ENCODE data around the gene NECTIN4.
"Not testable (repeated sequence)": the region's sequence is repeated elsewhere in the genome, so short reads cannot be mapped to it uniquely, and the experiment has no call there.

Gene NECTIN4

DNA sequence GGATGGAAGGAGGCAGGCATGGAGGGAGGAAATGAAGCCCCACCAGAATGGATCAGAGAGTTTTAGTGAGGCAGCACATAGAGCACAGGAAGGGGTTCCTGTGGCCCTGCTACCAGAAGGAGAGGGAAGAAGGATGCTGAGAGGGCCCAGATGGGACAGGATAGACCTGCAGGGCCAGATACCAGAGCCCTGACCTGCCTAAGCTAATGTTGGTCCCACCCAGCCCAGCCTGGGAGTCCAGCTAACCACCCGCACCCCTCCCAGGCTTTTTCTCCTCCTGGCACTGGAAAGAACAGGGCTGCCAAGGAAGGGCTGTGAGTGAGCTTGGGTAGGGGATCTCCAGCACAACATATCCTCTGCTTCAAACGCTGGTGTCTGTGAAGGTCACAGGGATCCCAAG, 6.9 kb downstream of the NECTIN4 start:
- DNase-seq (ENCODE audit: low read depth in 2 of 2) = no peak

DNA sequence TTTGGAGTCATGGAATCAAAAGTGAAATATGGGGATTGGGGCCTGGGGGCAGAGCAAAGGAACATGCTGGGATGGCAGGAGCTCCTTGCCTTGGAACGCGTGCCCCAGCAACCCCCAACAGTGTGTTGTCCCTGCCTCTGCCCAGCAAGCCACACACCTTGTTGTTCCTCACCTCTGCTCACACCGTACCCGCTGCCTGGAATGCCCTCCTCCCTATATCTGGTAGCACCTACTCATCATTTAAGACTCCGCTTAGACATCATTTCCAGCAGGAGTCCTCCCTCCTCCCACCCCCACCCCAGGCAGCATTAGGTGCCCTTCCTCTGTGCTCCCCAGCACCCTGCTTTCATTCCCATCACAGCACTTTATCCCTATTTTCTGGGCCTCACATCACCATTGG, 7.8 kb downstream of the NECTIN4 start:
- DNase-seq (ENCODE audit: low read depth in 2 of 2) = no peak

DNA sequence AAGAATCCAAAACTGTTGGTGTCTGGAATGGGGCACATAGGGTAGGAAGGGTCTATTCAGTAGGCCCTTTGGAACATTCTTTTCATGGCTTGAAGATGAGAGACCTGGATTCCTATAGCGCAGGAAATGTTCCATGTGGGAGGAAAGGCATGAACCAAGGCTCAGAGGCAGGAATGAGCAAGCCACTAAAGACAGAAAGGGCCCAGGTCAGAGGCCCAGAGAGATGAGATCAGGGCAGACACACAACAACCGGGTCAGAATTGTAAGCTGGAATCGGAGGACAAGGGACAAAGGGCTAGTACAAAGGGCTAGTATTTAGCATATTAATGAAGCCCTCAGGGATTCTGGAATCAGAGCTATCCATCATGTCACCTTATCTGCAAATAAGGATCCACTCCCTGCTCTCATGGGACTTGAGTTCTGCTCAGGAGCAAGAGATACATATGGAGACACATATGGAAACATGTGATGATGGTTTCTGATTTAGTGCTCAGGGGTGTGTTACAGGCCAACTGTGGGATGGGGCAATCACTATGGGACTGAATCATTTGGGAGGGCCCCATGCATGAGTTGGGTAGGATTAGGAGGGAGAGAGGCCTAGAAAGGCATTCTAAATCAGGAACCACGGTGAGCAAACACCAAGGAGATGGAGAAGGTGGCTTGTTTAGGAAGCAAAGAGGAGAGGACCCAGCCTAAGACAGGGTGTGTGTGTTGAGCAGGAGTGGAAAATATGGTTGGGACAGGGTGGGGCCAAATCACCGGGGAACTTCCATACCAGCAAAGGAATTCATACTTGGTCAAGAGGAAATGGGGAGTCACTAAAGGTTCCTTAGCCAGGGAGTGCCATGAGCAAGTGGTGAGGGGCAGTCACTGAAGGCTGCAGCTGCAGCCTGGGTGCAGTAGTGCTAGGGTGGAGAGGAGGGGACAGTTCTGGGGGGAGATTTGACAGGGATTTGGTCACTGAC, 8.6 kb downstream of the NECTIN4 start:
- no peak for DNase-seq (ENCODE audit: low read depth in 2 of 2)

DNA sequence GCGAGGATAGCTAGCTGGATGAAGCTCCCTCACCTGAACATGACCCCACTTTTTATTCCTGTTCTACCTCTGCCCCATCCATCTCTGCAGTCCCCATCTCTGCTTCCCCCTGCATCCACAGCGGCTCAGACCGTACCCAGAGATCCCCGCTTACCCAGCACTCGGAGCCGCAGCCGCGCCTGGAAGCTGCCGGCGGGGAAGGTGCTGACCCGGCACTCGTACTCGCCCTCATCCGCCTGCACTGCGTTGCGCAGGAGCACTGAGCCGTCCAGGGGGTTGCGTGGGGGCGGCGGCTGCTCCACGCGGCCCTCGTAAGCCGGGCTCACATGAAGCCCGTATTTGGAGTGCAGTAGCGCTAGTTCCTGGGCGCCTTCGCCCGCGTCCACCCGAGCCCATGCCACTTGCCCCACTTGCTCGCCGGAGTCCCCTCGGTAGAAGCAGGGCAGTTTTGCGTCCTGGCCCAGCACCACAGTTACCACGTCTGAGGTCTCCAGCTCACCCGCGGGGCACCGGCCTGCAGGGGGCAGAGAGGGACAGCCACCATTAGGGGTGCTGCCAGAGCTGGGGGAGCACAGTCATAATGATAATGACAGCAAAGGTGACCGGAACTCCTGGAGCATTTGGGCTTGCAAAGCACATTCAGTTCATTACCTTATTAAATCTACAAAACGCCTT, 9.8 kb downstream of the NECTIN4 start:
- DNase-seq (ENCODE audit: low read depth in 2 of 2) = no peak

DNA sequence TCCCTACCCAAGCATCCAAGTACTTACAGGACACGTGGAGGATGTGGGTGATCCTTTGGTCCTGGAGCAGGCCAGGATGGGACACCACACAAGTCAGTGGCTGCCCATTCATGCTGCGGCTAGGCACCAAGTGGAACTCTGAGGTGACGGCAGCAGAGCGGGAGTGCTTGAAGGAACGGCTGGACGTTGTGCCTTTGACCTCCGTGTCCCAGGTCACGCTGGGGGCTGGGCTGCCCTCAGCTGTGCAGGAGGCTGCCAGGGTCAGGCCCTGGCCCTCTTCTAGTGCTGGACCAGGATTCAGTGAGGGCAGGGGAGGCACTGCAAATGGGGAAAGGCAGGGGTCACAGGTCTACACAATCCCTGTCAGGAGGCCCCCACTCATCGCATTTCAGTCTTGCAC, 11.9 kb downstream of the NECTIN4 start:
- no peak for DNase-seq (ENCODE audit: low read depth in 2 of 2)

DNA sequence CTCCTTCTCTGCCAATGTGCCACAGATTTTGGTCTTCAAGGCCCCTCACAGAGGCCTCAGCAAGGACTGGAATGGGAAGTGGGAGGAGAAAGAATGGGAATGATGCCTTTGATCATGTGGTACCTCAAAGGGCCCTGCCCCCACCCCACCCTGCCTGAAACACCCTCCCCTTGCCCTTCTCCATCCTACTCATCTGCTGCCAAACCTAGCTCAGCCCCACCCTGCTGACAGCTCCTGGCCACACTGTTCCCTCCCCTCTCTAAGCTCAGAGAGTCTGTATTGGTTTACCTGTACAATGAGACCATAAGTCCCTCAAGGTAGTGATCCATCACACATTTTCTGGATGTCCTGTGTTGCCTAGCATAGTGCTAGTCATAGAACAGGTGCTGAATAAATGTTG, 12.9 kb downstream of the NECTIN4 start:
- no peak for DNase-seq (ENCODE audit: low read depth in 2 of 2)

DNA sequence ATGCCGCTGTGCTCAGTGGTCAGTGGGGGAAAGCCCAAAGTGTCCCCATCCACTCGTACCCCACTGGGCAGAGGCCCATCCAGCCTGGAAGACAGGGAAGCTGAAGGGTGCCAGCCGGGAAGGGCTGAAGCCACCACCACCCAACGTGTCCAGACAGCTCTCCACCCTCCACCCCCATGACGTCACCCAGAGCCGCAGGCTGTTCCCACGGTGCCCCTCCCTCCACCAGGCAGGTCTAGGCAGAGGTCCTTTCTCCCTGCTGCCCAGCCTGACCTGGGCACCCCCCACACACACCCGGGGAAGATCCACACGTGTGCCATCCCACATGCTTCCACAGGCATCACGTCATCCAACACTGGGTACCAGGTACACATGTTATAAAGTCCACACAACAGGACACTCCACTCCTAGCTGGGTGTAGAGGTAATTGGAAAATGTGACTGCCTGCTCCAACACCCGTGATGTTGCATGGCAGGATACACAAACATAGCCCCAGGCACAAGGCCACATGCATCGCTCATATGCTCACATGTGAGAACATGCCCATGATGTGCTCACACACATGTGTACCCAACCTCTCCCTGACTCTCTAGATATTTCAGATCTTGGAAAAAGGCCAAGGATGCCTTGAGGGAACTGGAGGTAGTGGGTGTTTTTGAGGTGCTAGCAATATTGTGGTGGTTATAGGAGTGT, 14.5 kb downstream of the NECTIN4 start:
- DNase-seq (ENCODE audit: low read depth in 2 of 2) = no peak

DNA sequence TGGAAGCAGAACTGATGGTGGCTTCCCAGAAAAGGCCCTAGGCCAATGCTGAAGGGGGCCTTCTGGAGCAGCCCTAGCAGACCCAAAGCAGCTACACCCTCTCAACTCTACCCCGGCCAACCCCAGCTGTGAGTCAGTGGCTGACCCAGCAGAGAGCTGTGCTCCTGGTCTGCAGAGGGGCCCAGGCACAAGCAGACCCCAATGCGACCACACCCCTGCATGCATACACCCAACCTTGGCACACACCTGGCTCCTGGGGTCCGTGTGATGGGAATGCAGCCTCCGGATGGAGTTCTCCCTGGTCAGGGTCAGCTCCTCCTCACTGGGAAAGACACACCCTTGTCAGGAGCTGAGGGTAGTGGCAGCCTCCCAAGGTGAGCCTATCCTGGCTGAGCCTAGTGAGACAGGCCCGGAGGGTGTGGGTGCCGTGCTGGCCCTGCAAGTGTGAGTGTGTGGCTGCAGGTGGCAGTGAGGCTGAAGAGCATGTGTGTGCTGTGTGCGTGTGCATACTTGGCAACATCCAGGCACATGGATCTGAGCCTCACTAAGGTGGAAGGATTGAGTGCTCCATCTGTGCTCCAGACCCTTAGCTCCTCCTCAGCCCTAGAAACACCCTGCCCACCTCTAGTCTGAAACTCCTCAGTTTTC, 15.8 kb downstream of the NECTIN4 start:
- no peak for DNase-seq (ENCODE audit: low read depth in 2 of 2)

DNA sequence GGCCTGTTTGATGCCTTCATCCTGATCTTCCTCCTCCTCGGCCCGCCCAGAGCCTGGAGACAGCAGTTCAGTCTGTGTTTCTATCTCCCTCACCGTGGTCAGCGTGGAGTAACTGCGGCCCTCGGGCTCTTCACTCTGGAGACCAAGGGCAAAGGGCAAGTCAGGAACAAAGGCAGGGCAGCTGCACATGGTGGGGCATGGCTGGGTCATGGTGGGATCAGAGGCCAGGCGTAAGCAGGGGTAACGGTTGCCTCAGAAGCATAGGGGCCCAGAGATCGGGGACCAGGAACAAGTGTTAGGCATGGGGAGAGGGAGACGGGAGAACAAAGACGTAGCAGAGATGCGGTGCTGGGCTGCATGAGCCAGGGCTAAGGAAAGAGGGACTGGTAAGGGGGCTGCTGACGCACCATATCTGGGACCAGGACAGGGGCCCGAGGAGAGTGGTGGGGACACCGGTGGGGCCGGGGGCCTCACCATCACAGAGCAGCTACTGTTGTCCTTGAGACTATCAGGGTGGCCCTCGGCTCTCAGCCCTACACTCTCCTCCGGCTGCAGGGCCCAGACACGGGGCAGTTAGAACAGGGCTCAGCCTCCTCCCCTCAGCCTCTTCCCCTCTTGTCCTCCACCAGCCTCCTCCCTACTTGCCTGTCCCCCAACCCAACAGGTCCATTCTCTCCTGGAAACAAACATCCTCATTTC, 16.5 kb downstream of the NECTIN4 start:
- DNase-seq (ENCODE audit: low read depth in 2 of 2) = no peak

DNA sequence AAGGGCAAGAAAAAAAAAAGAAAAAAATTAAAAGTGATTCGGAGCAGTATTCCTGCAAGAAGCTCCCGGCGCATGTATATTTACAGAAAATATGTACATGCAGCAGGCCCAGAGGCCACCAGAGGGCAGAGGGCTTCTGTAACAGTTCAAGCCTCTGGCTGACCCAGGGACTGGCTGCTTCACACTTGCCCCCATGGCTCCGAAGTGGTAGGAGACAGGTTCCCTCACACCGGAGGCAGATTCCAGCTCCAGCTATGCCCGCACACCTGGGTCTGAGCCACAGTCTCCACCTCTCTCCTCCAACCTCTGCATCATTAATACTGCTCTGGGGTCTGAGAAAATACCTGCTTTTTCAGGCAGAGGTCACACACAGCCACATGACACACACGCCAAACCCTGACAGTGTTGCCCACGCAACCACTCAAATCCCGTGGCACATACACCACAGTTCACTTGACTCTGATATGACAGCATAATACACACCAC, 17.4 kb downstream of the NECTIN4 start:
- no peak for DNase-seq (ENCODE audit: low read depth in 2 of 2)

DNA sequence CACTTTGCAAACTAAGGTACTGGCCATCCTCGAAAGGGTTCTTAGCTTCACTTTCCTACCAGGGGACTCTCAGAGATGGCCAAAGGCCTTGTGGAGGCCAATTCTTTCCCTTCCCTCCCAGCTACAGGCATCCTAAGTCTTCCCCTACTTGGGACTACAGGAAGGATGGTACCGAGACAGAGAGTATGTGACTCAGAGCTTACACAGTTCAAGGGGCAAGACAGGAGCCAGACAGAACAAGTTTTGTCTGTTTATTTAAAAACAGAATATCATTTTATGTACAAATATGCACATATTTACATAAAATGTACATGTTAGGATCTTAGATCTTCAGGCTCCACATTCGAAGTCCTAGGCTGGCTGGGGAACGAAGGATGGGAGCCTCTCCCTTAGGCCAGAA, 18.6 kb downstream of the NECTIN4 start:
- no peak for DNase-seq (ENCODE audit: low read depth in 2 of 2)

DNA sequence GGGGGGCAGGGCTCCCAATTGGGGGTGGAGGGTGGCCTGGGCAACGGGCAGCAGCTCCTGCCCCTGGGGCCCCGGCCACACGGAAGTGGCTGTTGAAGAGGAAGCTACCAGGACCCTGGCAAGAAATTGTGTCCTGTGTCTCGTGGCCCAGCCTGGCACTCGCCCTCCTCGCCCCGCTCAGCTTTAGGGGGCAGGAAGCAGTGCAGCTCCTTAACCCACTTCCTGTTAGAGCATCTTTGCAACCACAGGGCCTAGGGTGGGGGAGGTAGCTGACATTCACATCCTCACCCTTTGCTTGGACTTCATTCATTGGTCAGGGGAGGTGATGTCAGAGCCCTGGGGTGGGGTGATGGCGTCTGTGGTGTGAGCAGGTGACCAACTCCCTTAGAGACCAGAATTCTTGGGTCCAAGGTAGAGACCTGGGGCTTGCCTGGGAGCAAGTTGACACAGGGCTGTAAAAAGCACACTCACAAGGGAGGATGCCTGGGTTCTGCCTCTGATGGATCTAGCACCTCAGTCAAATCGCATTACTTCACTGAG, 19.6 kb downstream of the NECTIN4 start, which contains the start of gene ARHGAP30:
ARHGAP30 (minus strand) TSS at position 161 of the 540 bp plus-strand sequence. CDS start 267 bp downstream, outside the sequence.
- peak; percentile 59 to 63 for DNase-seq (ENCODE audit: low read depth in 2 of 2)

DNA sequence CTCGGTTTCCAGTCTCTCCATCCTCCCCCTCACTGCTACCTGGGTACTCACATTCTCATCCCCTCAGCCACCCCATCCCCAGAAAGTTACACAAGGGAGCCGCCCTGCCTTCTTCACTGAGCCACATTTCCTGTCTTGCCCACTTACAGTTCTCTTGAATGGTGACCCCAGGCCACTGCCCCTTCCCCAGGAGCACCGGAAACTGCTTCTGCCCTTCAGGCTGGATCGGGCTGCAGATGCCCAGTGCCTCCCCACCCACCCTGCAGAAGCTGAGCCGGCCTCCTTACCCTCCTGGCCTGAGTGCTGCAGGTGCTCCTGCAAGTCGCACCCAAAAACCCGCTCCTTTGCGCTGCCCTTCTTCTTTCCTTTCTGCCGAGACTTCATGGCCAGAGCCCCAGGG, 20.1 kb downstream of the NECTIN4 start:
- DNase-seq (ENCODE audit: low read depth in 2 of 2) = no peak

DNA sequence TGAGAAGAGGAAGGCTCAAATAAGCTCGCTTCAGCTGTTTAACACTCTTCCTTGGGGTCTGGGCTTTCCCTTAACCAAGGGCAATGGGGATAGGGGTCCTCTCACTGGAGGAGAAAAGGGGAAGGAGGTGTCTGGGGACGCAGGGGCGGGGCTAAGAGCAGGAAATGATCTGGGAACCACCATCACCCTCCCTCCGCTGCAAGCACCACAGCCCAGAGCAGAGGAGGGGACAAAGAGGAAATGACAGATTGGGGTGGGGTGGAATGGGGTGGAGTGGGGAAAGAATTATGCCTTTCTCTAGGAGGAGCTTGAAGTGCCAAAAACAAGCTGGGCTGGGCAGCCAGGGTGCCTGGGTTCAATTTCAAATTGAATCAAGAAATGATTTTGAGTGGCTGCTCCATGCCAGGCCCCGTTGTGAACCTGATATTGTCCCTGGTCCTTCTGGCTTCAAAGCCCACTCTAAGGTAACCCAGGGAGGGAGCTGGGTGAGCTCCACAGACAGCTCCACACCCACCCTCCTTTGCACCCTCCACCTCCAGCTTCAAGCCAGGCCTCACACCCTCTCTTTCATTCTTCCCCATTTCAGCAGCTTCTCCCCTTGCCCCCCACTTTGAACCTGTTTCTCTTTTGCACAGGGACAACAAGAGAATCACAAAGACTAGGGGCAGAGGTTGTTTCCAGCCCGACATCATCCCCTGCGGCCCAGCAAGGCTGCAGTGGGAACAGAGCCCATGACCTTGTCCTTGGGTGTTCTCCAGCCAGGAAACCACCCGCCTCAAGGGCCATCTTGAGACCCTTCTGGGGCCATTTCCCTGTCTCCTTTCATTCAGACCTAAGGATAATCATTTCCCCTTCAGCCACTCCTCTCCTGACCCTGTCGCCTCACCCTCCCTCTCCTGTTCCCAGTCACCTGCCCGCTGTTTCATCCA, 20.8 kb downstream of the NECTIN4 start:
- DNase-seq (ENCODE audit: low read depth in 2 of 2) = peak; percentile 51 to 55

DNA sequence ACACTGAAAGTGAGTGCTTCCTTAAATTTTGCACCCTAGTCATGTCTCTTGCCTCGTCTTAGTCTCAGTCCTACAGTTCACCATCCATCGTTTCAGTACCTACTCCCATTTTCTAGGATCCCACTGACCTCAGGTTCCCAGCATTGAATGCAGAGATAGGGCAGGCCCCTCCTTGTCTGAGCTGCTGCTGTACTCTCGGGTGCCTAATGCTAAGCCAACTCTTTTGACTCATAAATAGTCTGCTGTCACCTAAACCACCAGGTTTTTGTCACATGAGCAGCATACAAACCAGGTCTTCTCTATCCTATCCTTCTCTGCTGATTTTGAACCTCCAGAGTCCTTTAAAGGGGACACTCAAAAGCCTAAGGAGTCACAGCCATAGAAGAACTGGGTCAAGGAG, 22.7 kb downstream of the NECTIN4 start:
- DNase-seq (ENCODE audit: low read depth in 2 of 2) = no peak

DNA sequence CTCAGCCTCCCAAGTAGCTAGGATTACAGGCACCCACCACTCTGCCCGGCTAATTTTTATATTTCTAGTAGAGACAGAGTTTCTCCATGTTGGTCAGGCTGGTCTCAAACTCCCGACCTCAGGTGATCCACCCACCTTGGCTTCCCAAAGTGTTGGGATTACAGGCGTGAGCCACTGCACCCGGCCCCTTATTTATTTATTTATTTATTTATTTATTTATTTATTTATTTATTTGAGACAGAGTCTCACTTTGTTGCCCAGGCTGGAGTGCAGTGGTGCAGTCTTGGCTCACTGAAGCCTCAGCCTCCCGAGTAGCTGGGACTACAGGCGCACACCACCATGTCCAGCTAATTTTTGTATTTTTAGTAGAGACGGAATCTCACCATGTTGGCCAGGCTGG, 23.7 kb downstream of the NECTIN4 start:
- not testable (repeated sequence) for DNase-seq (ENCODE audit: low read depth in 2 of 2)

DNA sequence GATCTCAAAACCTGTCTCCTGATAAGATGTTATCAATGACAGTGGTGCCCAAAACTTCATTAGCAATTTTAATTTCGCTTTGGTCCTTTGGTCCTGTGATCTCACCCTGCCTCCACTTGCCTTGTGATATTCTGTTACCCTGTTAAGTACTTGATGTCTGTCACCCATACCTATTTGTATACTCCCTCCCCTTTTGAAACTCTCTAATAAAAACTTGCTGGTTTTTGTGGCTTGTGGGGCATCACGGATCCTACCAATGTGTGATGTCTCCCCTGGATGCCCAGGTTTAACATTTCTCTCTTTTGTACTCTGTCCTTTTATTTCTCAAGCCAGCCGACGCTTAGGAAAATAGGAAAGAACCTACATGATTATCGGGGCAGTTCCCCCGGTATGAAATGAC, 25.4 kb downstream of the NECTIN4 start:
- DNase-seq (ENCODE audit: low read depth in 2 of 2) = not testable (repeated sequence)

DNA sequence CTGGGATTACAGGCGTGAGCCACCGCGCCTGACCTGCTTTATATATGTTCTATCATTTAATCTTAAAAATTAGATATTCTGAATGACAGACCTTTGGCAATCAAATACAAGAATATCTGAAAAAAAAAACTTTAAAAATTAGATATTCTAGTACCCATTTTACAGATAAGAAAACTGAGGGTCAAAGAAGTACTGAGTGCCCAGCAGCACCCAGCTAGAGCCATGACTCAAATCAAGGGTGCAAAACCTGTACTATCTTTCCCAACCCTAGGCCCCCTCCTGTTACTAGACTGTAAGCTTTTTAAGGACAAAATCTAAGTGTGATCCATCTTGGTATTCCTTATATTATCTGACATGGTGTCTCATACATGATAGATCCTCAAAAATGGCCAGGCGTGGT, 27.9 kb downstream of the NECTIN4 start:
- no peak for DNase-seq (ENCODE audit: low read depth in 2 of 2)

DNA sequence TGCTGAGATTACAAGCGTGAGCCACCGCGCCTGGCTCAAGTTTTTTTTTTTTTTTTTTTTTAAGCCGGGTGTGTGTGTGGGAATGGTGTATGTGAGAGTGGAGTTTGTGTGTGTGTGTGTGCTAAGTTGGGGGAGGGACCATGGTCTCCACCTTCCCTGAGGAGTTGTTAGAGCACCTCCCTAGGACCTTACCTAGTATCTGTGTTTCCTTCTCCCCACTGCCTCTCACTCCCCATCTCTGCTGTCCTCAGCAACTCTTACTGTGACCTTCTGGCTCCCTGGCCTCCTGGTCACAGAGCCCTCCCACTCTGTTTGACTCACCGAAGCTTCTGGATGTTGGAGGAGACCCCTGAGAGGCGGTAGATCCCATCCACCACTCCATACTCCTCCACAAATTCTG, 30.1 kb downstream of the NECTIN4 start:
- DNase-seq (ENCODE audit: low read depth in 2 of 2) = no peak

DNA sequence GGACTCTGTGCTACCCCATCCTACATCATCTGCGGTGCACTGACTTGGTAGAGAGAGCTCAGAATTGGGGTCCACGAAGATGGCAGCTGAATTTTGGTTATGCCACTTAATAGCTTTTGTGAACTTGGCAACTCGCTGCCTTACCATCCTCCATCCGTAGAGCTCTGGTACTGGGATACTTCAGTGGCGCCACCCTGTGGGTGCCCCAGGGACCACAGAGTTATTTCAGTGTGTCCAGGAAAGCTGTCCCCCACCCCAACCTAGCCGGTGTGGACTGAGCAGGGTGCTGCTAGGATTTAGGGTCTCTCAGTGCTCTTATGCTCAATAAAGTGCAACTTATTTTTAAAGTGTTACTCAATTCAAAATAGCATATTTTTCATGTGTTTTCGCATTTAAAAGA, 34.6 kb downstream of the NECTIN4 start:
- no peak for DNase-seq (ENCODE audit: low read depth in 2 of 2)
